GM13976 (cell line): ENCODE results near the gene STMP1.
"Not testable (repeated sequence)": the region's sequence is repeated elsewhere in the genome, so short reads cannot be mapped to it uniquely, and the experiment has no call there.

ENCODE experiments used
- DNase-seq: peaks from one replicate; pipeline ENCODE4 v3.0.0; 2012; ENCODE audit warnings: low spot score
- in situ Hi-C: fragments of 300-500 bp; cut with MboI; formaldehyde crosslinking; loops from one replicate; pipeline ENCODE4 v1.12.0; 2022; ENCODE audit warnings: low sequenced_read_pairs, mixed read lengths, inconsistent platforms; ENCODE audit not compliant: unreplicated experiment
- TF ChIP-seq, protein P1 (sequence below): IDR thresholded peaks from 2 replicates; pipeline ENCODE4 v1.5.1; 2012; ENCODE audit warnings: borderline replicate concordance, mild to moderate bottlenecking; ENCODE audit not compliant: insufficient read depth; ENCODE audit errors: extremely low read depth, missing control alignments, control extremely low read depth

STMP1 gene

DNA sequence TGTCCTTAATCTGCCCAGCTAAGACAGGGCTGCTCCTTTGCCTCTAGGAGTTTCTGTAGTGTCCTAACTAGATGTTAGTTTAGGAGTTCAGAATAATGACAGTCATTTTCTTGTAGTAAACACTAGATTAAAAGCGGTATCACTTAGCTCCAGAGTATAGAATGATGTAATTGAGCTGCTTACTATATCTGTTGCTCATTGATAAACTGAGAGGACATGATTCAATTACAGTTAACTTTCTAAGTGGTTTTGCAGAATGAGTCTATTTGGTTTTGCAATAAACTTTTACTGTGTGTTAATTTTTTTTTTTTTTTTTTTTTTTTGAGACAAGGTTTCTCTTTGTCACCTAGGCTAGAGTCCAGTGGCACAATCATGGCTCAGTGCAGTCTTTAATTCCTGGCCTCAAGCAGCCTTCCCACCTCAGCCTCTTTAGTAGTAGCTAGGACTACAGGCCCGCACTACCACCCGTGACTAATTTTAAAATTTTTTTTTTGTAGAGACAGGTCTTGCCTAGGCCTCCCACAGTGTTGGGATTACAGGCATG is 1.8 kb downstream of the STMP1 start:
- no peak for DNase-seq
- in situ Hi-C loops = loop anchor here (25.0 kb wide), 1 partner anchor 377 kb away; no protein-coding TSS in a partner anchor

GRCh38 chr7:135665042-135665441 is 2.7 kb downstream of the STMP1 start:
- in situ Hi-C loops = loop anchor here (25.0 kb wide), 1 partner anchor 378 kb away; no protein-coding TSS in a partner anchor
- TF ChIP-seq, protein P1, sequence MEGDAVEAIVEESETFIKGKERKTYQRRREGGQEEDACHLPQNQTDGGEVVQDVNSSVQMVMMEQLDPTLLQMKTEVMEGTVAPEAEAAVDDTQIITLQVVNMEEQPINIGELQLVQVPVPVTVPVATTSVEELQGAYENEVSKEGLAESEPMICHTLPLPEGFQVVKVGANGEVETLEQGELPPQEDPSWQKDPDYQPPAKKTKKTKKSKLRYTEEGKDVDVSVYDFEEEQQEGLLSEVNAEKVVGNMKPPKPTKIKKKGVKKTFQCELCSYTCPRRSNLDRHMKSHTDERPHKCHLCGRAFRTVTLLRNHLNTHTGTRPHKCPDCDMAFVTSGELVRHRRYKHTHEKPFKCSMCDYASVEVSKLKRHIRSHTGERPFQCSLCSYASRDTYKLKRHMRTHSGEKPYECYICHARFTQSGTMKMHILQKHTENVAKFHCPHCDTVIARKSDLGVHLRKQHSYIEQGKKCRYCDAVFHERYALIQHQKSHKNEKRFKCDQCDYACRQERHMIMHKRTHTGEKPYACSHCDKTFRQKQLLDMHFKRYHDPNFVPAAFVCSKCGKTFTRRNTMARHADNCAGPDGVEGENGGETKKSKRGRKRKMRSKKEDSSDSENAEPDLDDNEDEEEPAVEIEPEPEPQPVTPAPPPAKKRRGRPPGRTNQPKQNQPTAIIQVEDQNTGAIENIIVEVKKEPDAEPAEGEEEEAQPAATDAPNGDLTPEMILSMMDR = no peak
- DNase-seq = no peak

More for the DNA sequence above, 1.8 kb downstream of the STMP1 start:
- TF ChIP-seq, protein P1 = no peak

- no peak for DNase-seq
- TF ChIP-seq, protein P1 = no peak
- in situ Hi-C loops = loop anchor here (25.0 kb wide), 1 partner anchor 379 kb away; no protein-coding TSS in a partner anchor
Measured at GRCh38 chr7:135666156-135666555, 3.8 kb downstream of the STMP1 start.

GRCh38 chr7:135666846-135667245 is 4.5 kb downstream of the STMP1 start:
- TF ChIP-seq, protein P1 = no peak
- no peak for DNase-seq
- in situ Hi-C loops = loop anchor here (25.0 kb wide), 1 partner anchor 380 kb away; no protein-coding TSS in a partner anchor

DNA sequence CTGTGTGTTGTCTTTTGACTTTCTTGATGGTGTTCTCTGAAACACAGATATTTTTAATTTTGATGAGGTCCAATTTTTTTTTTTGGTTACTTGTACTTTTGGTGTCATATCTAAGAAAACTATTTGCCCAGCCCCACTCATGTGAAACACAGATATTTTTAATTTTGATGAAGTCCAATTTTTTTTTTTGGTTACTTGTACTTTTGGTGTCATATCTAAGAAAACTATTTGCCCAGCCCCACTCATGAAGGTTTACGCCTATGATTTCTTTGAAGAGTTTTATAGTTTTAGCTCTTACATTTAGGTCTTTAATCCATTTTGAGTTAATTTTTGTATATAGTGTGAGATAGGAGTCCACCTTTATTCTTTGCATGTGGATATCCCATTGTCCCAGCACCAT is 5.3 kb downstream of the STMP1 start:
- DNase-seq = not testable (repeated sequence)
- in situ Hi-C loops = loop anchor here (25.0 kb wide), 1 partner anchor 380 kb away; no protein-coding TSS in a partner anchor

GRCh38 chr7:135668852-135669395 is 6.6 kb downstream of the STMP1 start:
- DNase-seq = not testable (repeated sequence)
- in situ Hi-C loops = loop anchor here (25.0 kb wide), 1 partner anchor 382 kb away; no protein-coding TSS in a partner anchor

DNA sequence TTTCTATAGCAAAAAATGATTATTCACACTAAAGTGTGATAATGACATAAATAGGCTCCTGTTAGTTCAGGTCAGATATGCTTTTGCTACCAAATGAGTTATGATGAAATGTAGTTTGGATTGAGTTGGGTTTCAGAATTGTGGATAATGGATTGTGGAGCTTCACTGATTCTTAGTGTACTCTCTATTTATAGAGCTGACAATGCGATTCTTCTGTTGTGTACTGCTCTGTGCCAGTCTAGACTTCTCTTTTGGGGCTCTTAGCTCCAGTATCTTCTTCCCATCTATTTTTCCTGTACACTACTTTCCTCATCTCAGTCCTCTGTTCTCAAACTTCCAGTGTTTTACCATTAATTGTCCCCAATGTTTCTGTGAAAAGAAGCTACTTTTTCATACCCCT is 7.5 kb downstream of the STMP1 start:
- no peak for DNase-seq
- in situ Hi-C loops = loop anchor here (25.0 kb wide), 1 partner anchor 382 kb away; no protein-coding TSS in a partner anchor
- TF ChIP-seq, protein P1 = no peak

DNA sequence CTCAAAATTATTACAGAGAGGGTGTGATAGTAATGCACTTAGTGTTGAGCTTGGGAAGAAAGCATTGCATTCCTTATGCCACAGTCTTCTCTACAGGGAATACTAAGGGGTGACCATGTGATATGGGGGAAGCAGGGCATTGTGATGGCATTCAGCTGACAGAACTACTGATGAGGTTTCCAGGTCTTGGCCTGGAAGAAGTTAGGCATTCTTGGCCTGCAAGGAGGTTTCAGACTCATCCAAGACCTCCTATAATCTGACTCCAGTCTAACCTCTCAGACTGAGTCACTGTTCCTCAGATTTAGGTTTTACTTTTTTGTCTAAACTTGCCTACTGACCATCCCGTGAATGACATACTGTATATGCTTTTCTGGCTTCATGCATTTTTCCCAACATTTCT is 7.9 kb downstream of the STMP1 start:
- no peak for DNase-seq
- in situ Hi-C loops = loop anchor here (25.0 kb wide), 1 partner anchor 383 kb away; no protein-coding TSS in a partner anchor
- TF ChIP-seq, protein P1 = no peak
